IMR-90 (cell line): Measurements from ENCODE around the gene NLGN4X.

ENCODE experiments used
- BHLHE40 ChIP-seq: fragments of 150-350 bp; IDR thresholded peaks from 2 replicates; pipeline ENCODE4 v1.6.1; 2016; ENCODE audit warnings: mild to moderate bottlenecking, low read depth, low read length
- CHD1 ChIP-seq: IDR thresholded peaks from 2 replicates; pipeline ENCODE4 v1.6.1; 2012; ENCODE audit warnings: low read depth, low read length, improper control_type of control experiment
- ELK1 ChIP-seq: fragments of 150-350 bp; IDR thresholded peaks from 2 replicates; pipeline ENCODE4 v1.6.1; 2016; ENCODE audit warnings: low read depth, mild to moderate bottlenecking, low read length, moderate library complexity, borderline replicate concordance
- NFE2L2 ChIP-seq: fragments of 150-350 bp; IDR thresholded peaks from 2 replicates; pipeline ENCODE4 v1.6.1; 2016; ENCODE audit warnings: low read depth, mild to moderate bottlenecking, low read length
- POLR2A ChIP-seq: IDR thresholded peaks from 2 replicates; pipeline ENCODE4 v1.6.1; 2012; ENCODE audit warnings: mild to moderate bottlenecking, low read depth, low read length
- TF ChIP-seq, protein P1 (sequence below): conservative IDR thresholded peaks from 2 replicates; pipeline ENCODE4 v1.5.1; 2012; ENCODE audit warnings: mild to moderate bottlenecking, low read depth, low read length, improper control_type of control experiment

GRCh38 chrX:6238576-6238975 is 9.9 kb upstream of the NLGN4X start:
- TF ChIP-seq, protein P1, sequence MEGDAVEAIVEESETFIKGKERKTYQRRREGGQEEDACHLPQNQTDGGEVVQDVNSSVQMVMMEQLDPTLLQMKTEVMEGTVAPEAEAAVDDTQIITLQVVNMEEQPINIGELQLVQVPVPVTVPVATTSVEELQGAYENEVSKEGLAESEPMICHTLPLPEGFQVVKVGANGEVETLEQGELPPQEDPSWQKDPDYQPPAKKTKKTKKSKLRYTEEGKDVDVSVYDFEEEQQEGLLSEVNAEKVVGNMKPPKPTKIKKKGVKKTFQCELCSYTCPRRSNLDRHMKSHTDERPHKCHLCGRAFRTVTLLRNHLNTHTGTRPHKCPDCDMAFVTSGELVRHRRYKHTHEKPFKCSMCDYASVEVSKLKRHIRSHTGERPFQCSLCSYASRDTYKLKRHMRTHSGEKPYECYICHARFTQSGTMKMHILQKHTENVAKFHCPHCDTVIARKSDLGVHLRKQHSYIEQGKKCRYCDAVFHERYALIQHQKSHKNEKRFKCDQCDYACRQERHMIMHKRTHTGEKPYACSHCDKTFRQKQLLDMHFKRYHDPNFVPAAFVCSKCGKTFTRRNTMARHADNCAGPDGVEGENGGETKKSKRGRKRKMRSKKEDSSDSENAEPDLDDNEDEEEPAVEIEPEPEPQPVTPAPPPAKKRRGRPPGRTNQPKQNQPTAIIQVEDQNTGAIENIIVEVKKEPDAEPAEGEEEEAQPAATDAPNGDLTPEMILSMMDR: no peak
- TF ChIP-seq CHD1 (no peak), POLR2A (no peak), BHLHE40 (no peak), ELK1 (no peak), NFE2L2 (no peak)
